Adrenal gland (tissue), 12 donors: ENCODE results near the gene FBXO30. TPM values are rescaled to one million over a fixed set of nuclear protein-coding genes. Genes with fewer than 3 reads are reported as not detected.

Experiments
- DNase-seq, 7 donors: peaks; one replicate each; pipeline ENCODE4 v3.0.0-alpha.2; 2019 to 2020
- H3K27ac ChIP-seq, 5 donors: fragments of 200-600 bp; sonication (generic) in 4 of 5; 1 replicate in 3 of 5; 2 replicates in 2 of 5; pipeline versions ENCODE4 v1.5.1 to v1.8.0; 2016 to 2020; ENCODE audit warnings: mild to moderate bottlenecking in 1 of 5
- H3K27me3 ChIP-seq: fragments of 200-600 bp; 2 replicates; pipeline ENCODE4 v1.8.0; 2021
- H3K36me3 ChIP-seq, 2 donors: fragments of 200-600 bp; replicated peaks in 1 of 2; 1 replicate in 1 of 2; 2 replicates in 1 of 2; pipeline versions ENCODE4 v1.5.1 to v1.8.0; 2018 to 2022
- H3K4me1 ChIP-seq, 2 donors: fragments of 200-600 bp; replicated peaks in 1 of 2; 1 replicate in 1 of 2; 2 replicates in 1 of 2; pipeline versions ENCODE4 v1.5.1 to v1.8.0; 2018 to 2021
- H3K4me3 ChIP-seq, 4 donors: fragments of 200-600 bp; sonication (generic) in 3 of 4; one replicate each; pipeline ENCODE4 v1.5.1; 2016 to 2018
- H3K9me3 ChIP-seq, 3 donors: fragments of 200-600 bp; sonication (generic) in 1 of 3; replicated peaks in 1 of 3; 1 replicate in 2 of 3; 2 replicates in 1 of 3; pipeline versions ENCODE4 v1.5.1 to v1.8.0; 2016 to 2021
- POLR2A ChIP-seq, 2 donors: fragments of 450-650 bp; IDR thresholded peaks; one replicate each; pipeline ENCODE4 v1.6.1; 2017; ENCODE audit warnings: antibody characterized with exemption in 2 of 2, mild to moderate bottlenecking in 2 of 2, moderate library complexity in 1 of 2
- WGBS, 4 donors: extraction: QIAGEN DNeasy Blood & Tissue Kit in 2 of 4; methylation state at CpG; one replicate each; pipeline versions ENCODE4 v1.1.5 to v1.1.7; 2013 to 2017; 5-methylcytosine and 5-hydroxymethylcytosine counted together
- intact Hi-C, 2 donors: fragments of 100-400 bp; cut with DNase I; formaldehyde crosslinking; loops; one replicate each; pipeline versions ENCODE4 v1.14.1 to v1.15.0; 2022 to 2023
- polyA plus RNA-seq, 3 donors: library from polyadenylated mRNA; stranded (reverse); fragments of 200-250 nt in 2 of 3; fragments of 350-450 nt in 1 of 3; fragmentation: Illumina TruSeq in 1 of 3; extraction: RNeasy Lipid Tissue Mini Kit (QIAGEN cat#74804) in 1 of 3; gene quantifications; one replicate each; pipeline ENCODE4 v1.2.3, GENCODE V29; 2013 to 2014
- total RNA-seq, 9 donors: library from RNA; depleted of rRNA in 4 of 9; stranded (reverse); fragments of >200 nt in 4 of 9; fragments of 120-200 nt in 1 of 9; fragmentation: NEBNext Ultra II Directional in 1 of 9; extraction: Animal tissue kit (Norgen Biotek cat#: 25700) in 1 of 9; gene quantifications; one replicate each; pipeline versions ENCODE4 v1.1.0 to v1.2.4, GENCODE V29; 2013 to 2023
- TF ChIP-seq, protein P1 (sequence below), 6 experiments: fragments of 450-650 bp in 4 of 6; fragments of 200-600 bp in 2 of 6; sonication (generic) in 1 of 6; IDR thresholded peaks; 1 replicate in 5 of 6; 2 replicates in 1 of 6; pipeline versions ENCODE4 v1.5.1 to v1.8.0; 2016 to 2021; ENCODE audit warnings: antibody characterized with exemption in 6 of 6, mild to moderate bottlenecking in 2 of 6, moderate library complexity in 1 of 6
- donor health status: healthy with polysubstance abuse.
- donor health status: Bipolar disorder and iron deficiency.
- donor health status: DM: yes; HTN: yes; CAD: no.
- donor health status: DM: no; HTN: no; CAD: no.
- donor health status: DM: no; HTN: no; CAD: no.
- donor health status: DM: yes; HTN: yes; CAD: no.

The FBXO30 gene
- total and polyA plus RNA-seq, 12 donors: 3.8 to 13.1 (median 8.3) TPM

- Histone ChIP-seq H3K27me3 (no peaks in the 10 kb centered on the region), H3K4me3 (peak overlapping the region; percentile 35 to 96 (median 66)), H3K27ac (peak overlapping the region; percentile 79 to 98 (median 95)), H3K9me3 (no peaks in the 10 kb centered on the region), H3K36me3 (no peaks in the 10 kb centered on the region), H3K4me1 (peaks cover 13 to 37% of the 10 kb centered on the region in 2 donors)
- WGBS, 4 donors: 4 to 12% (median 6%) methylated on average over 9 to 25 of the region's 25 CpGs
- intact Hi-C loops: loop anchor here in 1 of 2 donors (10.0 kb wide), 1 partner anchor 81 kb away; the partner anchor contains the start of gene EPM2A
- DNase-seq: peak in 6 of 7 donors; percentile 12 to 65 (median 30)
- peak in 1 of 2 donors; percentile 14 for TF ChIP-seq POLR2A (IDR thresholded peaks at IDR 0.05)
- TF ChIP-seq, protein P1, sequence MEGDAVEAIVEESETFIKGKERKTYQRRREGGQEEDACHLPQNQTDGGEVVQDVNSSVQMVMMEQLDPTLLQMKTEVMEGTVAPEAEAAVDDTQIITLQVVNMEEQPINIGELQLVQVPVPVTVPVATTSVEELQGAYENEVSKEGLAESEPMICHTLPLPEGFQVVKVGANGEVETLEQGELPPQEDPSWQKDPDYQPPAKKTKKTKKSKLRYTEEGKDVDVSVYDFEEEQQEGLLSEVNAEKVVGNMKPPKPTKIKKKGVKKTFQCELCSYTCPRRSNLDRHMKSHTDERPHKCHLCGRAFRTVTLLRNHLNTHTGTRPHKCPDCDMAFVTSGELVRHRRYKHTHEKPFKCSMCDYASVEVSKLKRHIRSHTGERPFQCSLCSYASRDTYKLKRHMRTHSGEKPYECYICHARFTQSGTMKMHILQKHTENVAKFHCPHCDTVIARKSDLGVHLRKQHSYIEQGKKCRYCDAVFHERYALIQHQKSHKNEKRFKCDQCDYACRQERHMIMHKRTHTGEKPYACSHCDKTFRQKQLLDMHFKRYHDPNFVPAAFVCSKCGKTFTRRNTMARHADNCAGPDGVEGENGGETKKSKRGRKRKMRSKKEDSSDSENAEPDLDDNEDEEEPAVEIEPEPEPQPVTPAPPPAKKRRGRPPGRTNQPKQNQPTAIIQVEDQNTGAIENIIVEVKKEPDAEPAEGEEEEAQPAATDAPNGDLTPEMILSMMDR (IDR thresholded peaks at IDR 0.05): no peak
Observed at GRCh38 chr6:145815309-145816274, 997 bp upstream of the FBXO30 start.

DNA sequence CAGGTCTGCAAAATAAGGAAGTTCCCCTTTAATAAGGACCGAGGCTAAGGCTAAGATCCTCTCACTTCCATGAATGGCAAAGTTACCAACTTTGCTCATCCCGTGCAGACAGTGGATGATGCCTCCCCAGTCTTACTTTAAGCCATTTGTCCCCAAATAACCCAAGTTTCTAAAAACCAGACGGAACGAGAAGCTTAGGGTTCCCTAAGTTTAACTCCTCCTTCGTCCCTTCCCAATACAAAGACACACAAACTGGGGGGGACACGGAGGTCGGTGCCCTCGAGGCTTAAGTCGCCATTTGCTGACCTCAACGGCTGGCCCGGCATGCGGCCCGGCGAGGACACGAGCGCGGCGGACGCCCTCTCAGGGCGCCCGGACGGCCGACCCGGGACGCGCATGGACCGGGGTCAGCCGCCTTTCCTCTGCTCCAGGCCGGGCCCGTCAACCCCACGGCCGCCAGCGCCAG lies 527 bp downstream of the FBXO30 start:
- Histone ChIP-seq H3K4me1 (peaks cover 19 to 52% of the 10 kb centered on the region in 2 donors), H3K27ac (peak overlapping the region; percentile 79 to 98 (median 95)), H3K4me3 (peak overlapping the region; percentile 27 to 90 (median 56)), H3K27me3 (no peaks in the 10 kb centered on the region), H3K9me3 (no peaks in the 10 kb centered on the region), H3K36me3 (no peaks in the 10 kb centered on the region)
- TF ChIP-seq, protein P1 (IDR thresholded peaks at IDR 0.05): no peak
- TF ChIP-seq POLR2A (IDR thresholded peaks at IDR 0.05): no peak
- WGBS, 4 donors: 0 to 3% (median 0%) methylated on average over 5 to 33 of the region's 33 CpGs
- intact Hi-C loops: loop anchor here in 1 of 2 donors (10.0 kb wide), 1 partner anchor 79 kb away; the partner anchor contains the start of gene EPM2A
- DNase-seq: peak; percentile 28 to 58 (median 43)

DNA sequence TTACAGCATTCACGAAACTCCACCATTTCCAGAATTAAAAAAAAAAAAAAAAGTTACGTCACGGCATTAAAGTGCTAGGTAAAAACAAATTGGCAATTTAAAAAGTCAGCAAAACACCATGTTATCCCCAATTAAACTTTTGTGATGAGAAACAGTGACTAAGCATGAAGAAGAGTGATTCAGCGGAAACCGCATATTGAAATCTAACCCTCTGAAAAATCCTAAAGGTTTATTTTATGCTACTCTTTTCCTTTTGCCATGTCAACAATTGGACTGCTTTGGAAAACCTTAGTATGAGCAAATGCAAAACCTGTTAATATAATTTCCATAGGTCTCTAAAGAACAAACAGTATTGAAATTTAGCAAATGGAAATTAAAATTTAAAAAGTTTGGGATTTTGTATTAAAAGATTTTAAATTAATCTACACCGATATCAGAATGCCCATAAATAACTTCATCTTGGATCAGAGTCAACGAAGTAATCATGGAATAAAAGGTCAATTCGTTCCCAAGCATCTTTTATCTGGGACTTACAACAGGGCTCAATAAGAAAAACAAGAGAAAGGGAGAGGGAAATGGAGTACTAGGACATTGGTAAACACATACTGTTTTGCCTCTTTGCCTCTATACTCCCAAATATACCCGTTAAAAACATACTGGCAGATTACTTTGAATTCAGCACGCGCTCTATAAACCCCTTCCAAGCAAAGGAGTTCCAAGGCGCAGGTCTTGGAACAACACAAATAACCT lies 1.1 kb downstream of the FBXO30 start:
- peaks cover 21 to 53% of the 10 kb centered on the region in 2 donors for H3K4me1 ChIP-seq
- H3K9me3 ChIP-seq: no peaks in the 10 kb centered on the region
- intact Hi-C loops: loop anchor here in 1 of 2 donors (10.0 kb wide), 1 partner anchor 79 kb away; the partner anchor contains the start of gene EPM2A
- H3K27me3 ChIP-seq: no peaks in the 10 kb centered on the region
- H3K27ac ChIP-seq: peak overlapping the region; percentile 79 to 98 (median 95)
- no peak for DNase-seq
- WGBS, 4 donors: 5 to 7% (median 6%) methylated on average over 12 of the region's 12 CpGs
- no peaks in the 10 kb centered on the region for H3K36me3 ChIP-seq
- H3K4me3 ChIP-seq: peak overlapping the region; percentile 27 to 90 (median 56)
- TF ChIP-seq POLR2A (IDR thresholded peaks at IDR 0.05): no peak
- TF ChIP-seq, protein P1 (IDR thresholded peaks at IDR 0.05): no peak
